RWPE1 (cell line): Measurements from ENCODE around the gene SLC4A11.

ENCODE experiments used
- CTCF ChIA-PET: fragments of 350-600 bp; sonication (Branson Sonifier 250); formaldehyde crosslinking; extraction: SDS; loops from one replicate; lab custom pipeline; 2021; lab: Yijun Ruan, JAX
- POLR2A ChIA-PET: fragments of 400-600 bp; formaldehyde crosslinking; extraction: SDS; loops from one replicate; lab custom pipeline; 2020; ENCODE audit warnings: antibody characterized with exemption; ENCODE audit not compliant: low non-redundant PET; lab: Yijun Ruan, JAX
- DNase-seq: peaks from one replicate; pipeline ENCODE4 v3.0.0; 2012; ENCODE audit warnings: low spot score
- H3K27ac ChIP-seq: fragments of 450-650 bp; 2 replicates; pipeline ENCODE4 v1.5.1; 2017
- TF ChIP-seq, protein P1 (sequence below): fragments of 450-650 bp; conservative IDR thresholded peaks from 2 replicates; pipeline ENCODE4 v1.5.1; 2017; ENCODE audit warnings: low read depth, mild to moderate bottlenecking

SLC4A11 gene

GRCh38 chr20:3239026-3239866 is at the start of gene SLC4A11:
Gene SLC4A11, minus strand, starts transcription at chr20:3239190. Its CDS starts 53 bp downstream, at chr20:3239137.
- POLR2A ChIA-PET = interaction anchor here (0.7 to 1.7 kb wide), 4 partner anchors 8 to 663 kb away, joined by 3 to 5 read pairs (median 4); partner anchors contain the start of gene ITPA
- peak; percentile 86 for DNase-seq
- CTCF ChIA-PET = interaction anchor here (0.6 to 1.1 kb wide), 3 partner anchors 11 to 36 kb away, joined by 3 to 6 read pairs (median 5); no protein-coding TSS in a partner anchor
- peak within 1 kb of the TSS; percentile 87 for H3K27ac ChIP-seq
- TF ChIP-seq, protein P1, sequence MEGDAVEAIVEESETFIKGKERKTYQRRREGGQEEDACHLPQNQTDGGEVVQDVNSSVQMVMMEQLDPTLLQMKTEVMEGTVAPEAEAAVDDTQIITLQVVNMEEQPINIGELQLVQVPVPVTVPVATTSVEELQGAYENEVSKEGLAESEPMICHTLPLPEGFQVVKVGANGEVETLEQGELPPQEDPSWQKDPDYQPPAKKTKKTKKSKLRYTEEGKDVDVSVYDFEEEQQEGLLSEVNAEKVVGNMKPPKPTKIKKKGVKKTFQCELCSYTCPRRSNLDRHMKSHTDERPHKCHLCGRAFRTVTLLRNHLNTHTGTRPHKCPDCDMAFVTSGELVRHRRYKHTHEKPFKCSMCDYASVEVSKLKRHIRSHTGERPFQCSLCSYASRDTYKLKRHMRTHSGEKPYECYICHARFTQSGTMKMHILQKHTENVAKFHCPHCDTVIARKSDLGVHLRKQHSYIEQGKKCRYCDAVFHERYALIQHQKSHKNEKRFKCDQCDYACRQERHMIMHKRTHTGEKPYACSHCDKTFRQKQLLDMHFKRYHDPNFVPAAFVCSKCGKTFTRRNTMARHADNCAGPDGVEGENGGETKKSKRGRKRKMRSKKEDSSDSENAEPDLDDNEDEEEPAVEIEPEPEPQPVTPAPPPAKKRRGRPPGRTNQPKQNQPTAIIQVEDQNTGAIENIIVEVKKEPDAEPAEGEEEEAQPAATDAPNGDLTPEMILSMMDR = no peak

DNA sequence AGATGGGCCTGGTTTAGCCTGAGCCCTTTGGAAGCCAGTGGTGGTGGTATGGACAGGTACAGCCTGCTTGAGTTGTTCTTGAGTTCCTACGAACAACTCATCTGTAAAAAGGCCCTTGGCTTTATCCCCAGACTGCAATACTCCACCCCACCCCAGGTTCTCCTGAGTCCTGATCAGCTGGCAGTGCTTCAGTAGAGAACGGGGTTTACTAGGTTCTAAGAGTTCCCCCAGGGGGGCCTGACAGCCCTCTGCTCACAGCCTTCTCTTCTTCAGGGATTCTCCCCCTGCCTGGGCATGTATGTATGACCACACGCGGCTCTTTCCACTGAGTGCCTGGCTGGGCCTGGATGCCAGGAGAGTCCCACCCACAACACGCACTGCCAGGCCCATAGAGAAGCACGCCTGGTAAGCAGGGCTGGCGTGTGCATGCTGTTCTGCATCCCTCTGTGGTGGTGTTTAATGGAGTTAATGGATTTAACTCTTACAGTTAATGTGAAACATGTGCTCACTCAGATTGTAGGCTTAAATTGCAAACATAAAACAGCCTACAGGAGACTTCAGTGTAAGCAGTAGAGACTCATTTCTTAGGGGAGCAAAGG is 44.3 kb upstream of the SLC4A11 start:
- CTCF ChIA-PET = no interaction called here
- H3K27ac ChIP-seq = no peak overlapping the region
- TF ChIP-seq, protein P1 = no peak

DNA sequence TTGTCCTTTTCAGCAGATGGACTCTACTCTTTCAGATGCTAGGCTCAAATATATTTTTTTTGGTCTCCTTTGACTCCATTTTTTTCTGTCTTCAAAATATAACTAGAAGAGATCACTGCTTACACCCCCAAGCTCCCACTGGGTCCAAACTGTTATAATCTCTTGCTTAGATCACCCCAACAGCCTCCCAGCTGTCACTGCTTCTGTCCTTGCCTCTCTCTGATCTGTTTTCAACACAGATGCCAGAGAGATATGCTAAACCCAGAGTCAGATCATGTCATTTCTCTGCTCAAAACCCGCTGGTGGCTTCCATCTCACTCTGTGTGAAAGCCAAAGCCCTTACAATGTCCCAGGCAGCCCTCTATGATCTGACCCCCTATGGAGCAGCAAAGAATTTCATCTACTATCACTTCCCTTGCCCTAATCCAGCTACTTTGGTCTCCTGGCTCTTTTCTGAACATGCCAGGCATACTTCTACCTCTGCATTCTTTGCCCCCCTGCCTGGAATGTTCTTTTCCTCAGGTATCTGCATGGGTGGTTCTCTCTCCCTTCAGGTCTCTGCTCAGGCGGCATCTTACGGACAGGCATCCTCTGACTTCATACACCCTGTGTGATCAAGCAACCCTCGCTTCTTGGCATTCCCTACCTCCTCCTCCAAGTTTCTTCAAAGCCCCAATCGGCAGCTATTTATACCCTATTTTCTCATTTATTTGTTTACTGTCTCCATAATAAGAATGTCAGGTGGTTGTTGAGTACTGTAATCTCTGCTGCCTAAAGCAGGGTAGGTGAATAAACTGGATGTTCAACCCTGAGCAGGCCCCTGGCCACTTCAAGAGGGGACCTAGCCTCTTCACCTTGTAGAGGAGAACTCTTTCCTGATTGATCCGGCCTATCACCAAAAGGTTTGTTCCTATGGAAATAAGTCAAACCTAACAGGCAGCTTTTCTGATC is 43.6 kb upstream of the SLC4A11 start:
- no peak overlapping the region for H3K27ac ChIP-seq
- ChIA-PET POLR2A (no interaction called here), CTCF (no interaction called here)
- TF ChIP-seq, protein P1 = no peak
- no peak for DNase-seq

More for the DNA sequence above, 44.3 kb upstream of the SLC4A11 start:
- POLR2A ChIA-PET = no interaction called here
- DNase-seq = no peak

DNA sequence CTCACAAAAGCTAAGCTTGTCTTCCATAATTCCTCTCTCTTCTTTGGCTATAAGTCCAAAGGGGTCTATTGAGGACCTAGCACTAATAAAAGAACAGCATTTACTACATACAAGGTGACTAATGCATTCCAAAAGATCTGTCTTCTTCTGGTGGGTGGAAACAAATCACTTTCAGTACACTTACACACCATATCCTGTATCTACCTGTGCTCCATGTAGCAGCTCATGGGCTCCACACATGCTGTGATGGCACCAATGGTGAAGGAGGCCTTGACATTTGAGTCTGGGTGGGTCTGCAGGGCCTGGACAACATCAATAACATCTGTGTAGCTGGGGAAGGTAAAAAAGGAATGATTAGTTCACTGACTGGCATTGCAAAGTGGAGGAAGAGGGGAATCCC is 42.4 kb upstream of the SLC4A11 start:
- CTCF ChIA-PET = no interaction called here
- no peak overlapping the region for H3K27ac ChIP-seq
- POLR2A ChIA-PET = no interaction called here
- DNase-seq = no peak
- TF ChIP-seq, protein P1 = no peak

DNA sequence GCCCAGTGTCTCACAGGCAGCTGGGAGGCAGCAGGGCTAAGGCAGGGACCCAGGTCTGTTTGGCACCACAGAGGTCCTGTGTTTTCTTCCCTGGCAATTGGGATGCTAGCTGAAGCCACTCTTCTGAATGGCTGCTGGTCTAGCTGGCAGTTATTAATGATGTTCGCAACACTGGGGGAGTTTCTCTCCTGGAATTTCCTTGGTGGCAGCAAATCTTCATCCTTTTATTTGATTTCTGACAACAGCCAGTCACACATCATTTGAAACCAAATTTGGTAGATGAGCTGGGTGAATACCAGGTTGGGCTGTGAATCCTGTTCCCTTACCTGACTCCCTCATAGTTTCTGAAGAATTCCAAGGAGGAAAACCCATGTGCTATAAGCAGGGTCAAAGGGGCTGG is 40.8 kb upstream of the SLC4A11 start:
- DNase-seq = no peak
- H3K27ac ChIP-seq = no peak overlapping the region
- ChIA-PET POLR2A (no interaction called here), CTCF (no interaction called here)
- TF ChIP-seq, protein P1 = no peak
